Mesodermal cell (in vitro differentiated cells): ENCODE data around the gene KRT72.

ENCODE experiments used
- H3K27ac ChIP-seq: 2 replicates; pipeline ENCODE4 v1.7.0; 2013; ENCODE audit warnings: mild to moderate bottlenecking, low read depth, low read length, moderate library complexity; ENCODE audit not compliant: severe bottlenecking
- H3K36me3 ChIP-seq: 2 replicates; pipeline ENCODE4 v1.7.1; 2013; ENCODE audit warnings: mild to moderate bottlenecking, low read length, moderate library complexity; ENCODE audit not compliant: control insufficient read depth, insufficient read depth
- H3K4me1 ChIP-seq: one replicate; pipeline ENCODE4 v1.7.1; 2013; ENCODE audit warnings: mild to moderate bottlenecking, low read length; ENCODE audit not compliant: insufficient read depth, control insufficient read depth, poor library complexity, severe bottlenecking
- H3K4me3 ChIP-seq: 2 replicates; pipeline ENCODE4 v1.7.0; 2013; ENCODE audit warnings: low read length, control low read depth, mild to moderate bottlenecking; ENCODE audit not compliant: insufficient read depth, poor library complexity, severe bottlenecking; ENCODE audit errors: extremely low read depth
- H3K9me3 ChIP-seq: 2 replicates; pipeline ENCODE4 v1.7.1; 2013; ENCODE audit warnings: mild to moderate bottlenecking, low read length, moderate library complexity; ENCODE audit not compliant: control insufficient read depth
- WGBS, 2 experiments: methylation state at CpG; one replicate each; pipeline ENCODE4 v1.1.5; 2013; ENCODE audit warnings: missing lambda C conversion rate in 2 of 2; ENCODE audit not compliant: insufficient coverage in 2 of 2; 5-methylcytosine and 5-hydroxymethylcytosine counted together

The KRT72 gene

GRCh38 chr12:52561880-52562449 is 39.3 kb downstream of the KRT72 start:
- no peaks in the 10 kb centered on the region for H3K4me1 ChIP-seq
- H3K4me3 ChIP-seq, result no peak overlapping the region
- H3K36me3 ChIP-seq, result no peaks in the 10 kb centered on the region
- 57 to 66% methylated on average over 2 of the region's 3 CpGs for WGBS, 2 experiments
- no peaks in the 10 kb centered on the region for H3K9me3 ChIP-seq
- no peak overlapping the region for H3K27ac ChIP-seq

GRCh38 chr12:52559979-52560378 is 41.3 kb downstream of the KRT72 start:
- no peak overlapping the region for H3K27ac ChIP-seq
- no peak overlapping the region for H3K4me3 ChIP-seq
- H3K9me3 ChIP-seq, result no peaks in the 10 kb centered on the region
- 88 to 94% methylated on average over 4 of the region's 4 CpGs for WGBS, 2 experiments
- no peaks in the 10 kb centered on the region for H3K36me3 ChIP-seq
- no peaks in the 10 kb centered on the region for H3K4me1 ChIP-seq

- Histone ChIP-seq H3K4me1 (no peaks in the 10 kb centered on the region), H3K9me3 (no peaks in the 10 kb centered on the region), H3K27ac (no peak overlapping the region), H3K4me3 (no peak overlapping the region), H3K36me3 (no peaks in the 10 kb centered on the region)
- WGBS, 2 experiments, result 76 to 92% methylated on average over 4 to 7 of the region's 8 CpGs
Measured at GRCh38 chr12:52558781-52559445, 42.4 kb downstream of the KRT72 start.

- no peaks in the 10 kb centered on the region for H3K9me3 ChIP-seq
- no peaks in the 10 kb centered on the region for H3K36me3 ChIP-seq
- WGBS, 2 experiments, result 70 to 77% methylated on average over 1 to 2 of the region's 2 CpGs
- H3K4me3 ChIP-seq, result no peak overlapping the region
- no peaks in the 10 kb centered on the region for H3K4me1 ChIP-seq
- H3K27ac ChIP-seq, result no peak overlapping the region
Measured at GRCh38 chr12:52557476-52557875, 43.8 kb downstream of the KRT72 start.

DNA sequence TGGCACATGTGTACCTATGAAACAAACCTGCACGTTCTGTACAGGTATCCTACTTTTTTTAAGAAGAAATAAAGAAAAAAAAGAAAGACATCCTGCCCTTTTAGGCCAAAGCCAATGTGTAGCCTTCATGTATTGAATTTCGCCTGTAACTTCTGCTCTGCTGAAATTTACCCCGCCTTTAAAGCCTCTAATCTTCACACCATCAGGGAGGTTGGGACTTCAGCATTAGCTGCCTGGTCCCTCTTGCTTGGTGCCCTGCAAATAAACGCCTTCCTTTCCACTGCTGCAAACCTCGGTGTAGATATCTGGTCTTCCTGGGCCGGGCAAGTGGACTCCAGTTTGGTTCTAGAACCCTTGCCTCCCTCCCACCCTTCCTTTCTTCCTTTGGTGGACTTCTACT is 45.7 kb downstream of the KRT72 start:
- H3K4me1 ChIP-seq, result peaks cover 3% of the 10 kb centered on the region
- no peak overlapping the region for H3K27ac ChIP-seq
- H3K9me3 ChIP-seq, result no peaks in the 10 kb centered on the region
- H3K36me3 ChIP-seq, result no peaks in the 10 kb centered on the region
- H3K4me3 ChIP-seq, result no peak overlapping the region
- 79 to 84% methylated on average over 5 to 6 of the region's 6 CpGs for WGBS, 2 experiments

- 88 to 91% methylated on average over 14 of the region's 14 CpGs for WGBS, 2 experiments
- no peak within 1 kb of the TSS for H3K4me3 ChIP-seq
- H3K4me1 ChIP-seq, result peaks cover 3% of the 10 kb centered on the region
- H3K27ac ChIP-seq, result no peak within 1 kb of the TSS
- no peaks in the 10 kb centered on the region for H3K9me3 ChIP-seq
- no peaks in the 10 kb centered on the region for H3K36me3 ChIP-seq
Measured at GRCh38 chr12:52552681-52553195, 48.5 kb downstream of the KRT72 start, which contains the start of gene KRT71. TSS of gene KRT71 (minus strand) at chr12:52553145. CDS start at chr12:52553077, 68 bp downstream.

DNA sequence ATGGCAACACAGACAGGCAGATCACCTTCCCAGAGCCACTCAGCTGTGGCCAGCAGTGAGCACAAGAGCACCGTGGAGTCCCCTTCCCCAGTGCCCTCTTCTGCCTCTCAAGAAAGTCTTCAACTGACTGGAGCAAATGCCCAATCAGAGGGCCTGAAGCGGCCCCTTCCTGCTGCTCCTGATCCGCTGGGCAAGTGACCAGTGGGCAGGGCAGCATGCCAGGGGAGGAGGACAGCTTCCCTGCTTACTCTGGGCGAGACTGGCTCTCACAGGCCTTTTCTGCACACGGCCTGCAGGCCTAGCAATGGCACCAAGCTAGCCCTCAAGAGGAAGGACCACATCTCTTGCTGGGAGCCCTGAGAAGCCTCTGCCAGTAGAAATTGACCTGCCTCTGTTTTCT is 49.2 kb downstream of the KRT72 start:
- Histone ChIP-seq H3K9me3 (no peaks in the 10 kb centered on the region), H3K27ac (no peak overlapping the region), H3K36me3 (no peaks in the 10 kb centered on the region), H3K4me1 (peaks cover 3% of the 10 kb centered on the region), H3K4me3 (no peak overlapping the region)
- 86 to 97% methylated on average over 5 of the region's 5 CpGs for WGBS, 2 experiments

- no peaks in the 10 kb centered on the region for H3K9me3 ChIP-seq
- no peak overlapping the region for H3K4me3 ChIP-seq
- H3K36me3 ChIP-seq, result no peaks in the 10 kb centered on the region
- no peak overlapping the region for H3K27ac ChIP-seq
- peaks cover 3% of the 10 kb centered on the region for H3K4me1 ChIP-seq
- WGBS, 2 experiments, result 79 to 88% methylated on average over 4 to 5 of the region's 6 CpGs
Measured at GRCh38 chr12:52551216-52551865, 49.9 kb downstream of the KRT72 start.

GRCh38 chr12:52546126-52546525 is 55.1 kb downstream of the KRT72 start:
- 91% methylated on average over 10 to 12 of the region's 15 CpGs for WGBS, 2 experiments
- no peaks in the 10 kb centered on the region for H3K9me3 ChIP-seq
- H3K4me3 ChIP-seq, result no peak overlapping the region
- no peak overlapping the region for H3K27ac ChIP-seq
- no peaks in the 10 kb centered on the region for H3K36me3 ChIP-seq
- no peaks in the 10 kb centered on the region for H3K4me1 ChIP-seq

DNA sequence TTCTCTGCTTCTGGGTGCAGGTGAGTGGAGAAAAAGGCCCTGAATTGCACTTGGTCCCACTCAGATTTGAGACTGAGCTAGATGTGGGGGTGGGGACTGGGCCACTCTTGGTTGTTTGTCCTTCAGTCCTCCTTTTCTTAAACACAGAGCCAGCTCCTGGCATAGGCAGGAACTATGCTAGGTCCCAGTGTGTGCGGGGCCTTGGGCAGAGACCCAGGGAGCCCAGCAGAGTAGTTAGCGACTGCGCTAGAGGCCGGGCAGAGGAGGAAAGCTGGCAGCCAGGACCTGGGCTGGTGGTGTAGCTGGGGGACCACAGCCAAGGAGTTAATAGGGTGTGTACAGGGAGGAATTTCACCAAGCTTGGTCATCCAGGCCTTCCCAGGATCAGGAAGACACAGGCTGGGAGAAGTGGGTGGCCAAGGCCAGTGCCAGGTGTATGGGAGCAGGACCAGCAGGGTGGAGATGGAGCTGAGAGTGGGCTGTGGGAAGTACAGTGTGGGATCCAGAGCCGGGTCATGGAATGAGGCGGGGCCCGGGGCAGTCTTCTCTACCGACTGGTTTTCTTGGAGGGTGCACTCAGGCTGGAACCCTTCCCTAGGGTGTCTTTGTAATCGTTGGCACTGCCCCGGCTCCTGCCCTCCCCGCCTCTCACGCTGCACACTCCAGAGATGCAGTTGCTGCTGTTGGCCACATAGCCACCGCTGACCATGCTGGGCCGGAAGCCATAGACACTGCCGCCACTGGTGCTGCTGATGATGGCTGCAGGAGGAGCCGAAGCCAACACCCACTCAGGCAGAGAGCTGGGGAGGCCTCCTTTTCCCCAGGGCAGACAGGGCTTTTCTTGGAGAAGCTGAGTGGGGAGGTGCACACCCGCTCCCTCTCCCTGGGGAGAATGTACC is 57.0 kb downstream of the KRT72 start:
- WGBS, 2 experiments, result 86 to 88% methylated on average over 17 of the region's 17 CpGs

More for the DNA sequence above, 57.0 kb downstream of the KRT72 start:
- Histone ChIP-seq H3K9me3 (no peaks in the 10 kb centered on the region), H3K4me3 (no peak overlapping the region), H3K36me3 (no peaks in the 10 kb centered on the region), H3K4me1 (peaks cover 4% of the 10 kb centered on the region), H3K27ac (no peak overlapping the region)
